PFSK-1 (cell line): ENCODE measurements around the gene ITGBL1.

Experiments used
- TAF1 ChIP-seq: IDR thresholded peaks from 2 replicates; pipeline ENCODE4 v1.6.1; 2012; ENCODE audit warnings: low read length, control low read depth, borderline replicate concordance; ENCODE audit not compliant: insufficient read depth
- TF ChIP-seq, protein P1 (sequence below), 2 experiments: IDR thresholded peaks; 2 replicates each; pipeline versions ENCODE4 v1.6.1 to v1.8.0; 2011 to 2012; ENCODE audit warnings: low read depth in 2 of 2, low read length in 2 of 2, control low read depth in 1 of 2, inconsistent platforms in 1 of 2, mild to moderate bottlenecking in 1 of 2, moderate library complexity in 1 of 2; ENCODE audit not compliant: insufficient read depth in 1 of 2

GRCh38 chr13:101645871-101646270 lies 193.4 kb downstream of the ITGBL1 start:
- TF ChIP-seq, protein P1, sequence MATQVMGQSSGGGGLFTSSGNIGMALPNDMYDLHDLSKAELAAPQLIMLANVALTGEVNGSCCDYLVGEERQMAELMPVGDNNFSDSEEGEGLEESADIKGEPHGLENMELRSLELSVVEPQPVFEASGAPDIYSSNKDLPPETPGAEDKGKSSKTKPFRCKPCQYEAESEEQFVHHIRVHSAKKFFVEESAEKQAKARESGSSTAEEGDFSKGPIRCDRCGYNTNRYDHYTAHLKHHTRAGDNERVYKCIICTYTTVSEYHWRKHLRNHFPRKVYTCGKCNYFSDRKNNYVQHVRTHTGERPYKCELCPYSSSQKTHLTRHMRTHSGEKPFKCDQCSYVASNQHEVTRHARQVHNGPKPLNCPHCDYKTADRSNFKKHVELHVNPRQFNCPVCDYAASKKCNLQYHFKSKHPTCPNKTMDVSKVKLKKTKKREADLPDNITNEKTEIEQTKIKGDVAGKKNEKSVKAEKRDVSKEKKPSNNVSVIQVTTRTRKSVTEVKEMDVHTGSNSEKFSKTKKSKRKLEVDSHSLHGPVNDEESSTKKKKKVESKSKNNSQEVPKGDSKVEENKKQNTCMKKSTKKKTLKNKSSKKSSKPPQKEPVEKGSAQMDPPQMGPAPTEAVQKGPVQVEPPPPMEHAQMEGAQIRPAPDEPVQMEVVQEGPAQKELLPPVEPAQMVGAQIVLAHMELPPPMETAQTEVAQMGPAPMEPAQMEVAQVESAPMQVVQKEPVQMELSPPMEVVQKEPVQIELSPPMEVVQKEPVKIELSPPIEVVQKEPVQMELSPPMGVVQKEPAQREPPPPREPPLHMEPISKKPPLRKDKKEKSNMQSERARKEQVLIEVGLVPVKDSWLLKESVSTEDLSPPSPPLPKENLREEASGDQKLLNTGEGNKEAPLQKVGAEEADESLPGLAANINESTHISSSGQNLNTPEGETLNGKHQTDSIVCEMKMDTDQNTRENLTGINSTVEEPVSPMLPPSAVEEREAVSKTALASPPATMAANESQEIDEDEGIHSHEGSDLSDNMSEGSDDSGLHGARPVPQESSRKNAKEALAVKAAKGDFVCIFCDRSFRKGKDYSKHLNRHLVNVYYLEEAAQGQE (IDR thresholded peaks at IDR 0.05; ENCODE audit: insufficient read depth in 1 of 2, low read depth in 2 of 2, low read length in 2 of 2), result no peak
- no peak for TF ChIP-seq TAF1
